GM18505 (cell line): ENCODE measurements around the gene BORCS6.

Experiments
- ATAC-seq: cut with Tn5 transposase; IDR thresholded peaks from one replicate; pipeline ENCODE4 v1.9.1; 2021; ENCODE audit not compliant: unreplicated experiment
- POLR2A ChIP-seq: IDR thresholded peaks from 4 replicates; pipeline ENCODE4 v1.6.1; 2011; ENCODE audit warnings: borderline replicate concordance; ENCODE audit not compliant: insufficient read depth, insufficient read length; ENCODE audit errors: extremely low read depth

BORCS6 gene

DNA sequence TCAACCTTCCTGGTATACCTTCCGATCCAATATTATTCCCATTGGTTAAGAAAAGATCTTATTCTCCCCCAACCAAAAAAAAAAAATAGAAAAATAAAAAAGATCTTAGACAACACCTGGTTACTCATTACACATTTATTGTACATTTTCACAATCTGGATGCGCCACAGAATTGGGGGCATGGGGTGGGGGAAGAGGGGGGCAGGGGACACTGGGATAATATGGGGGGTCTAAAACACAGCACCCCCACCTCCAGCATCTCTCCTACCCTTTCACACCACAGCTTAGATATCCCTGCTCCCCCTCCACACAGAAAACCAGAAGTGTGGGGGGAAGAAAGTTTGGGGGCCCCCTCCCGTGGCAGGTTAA lies 31.0 kb downstream of the BORCS6 start:
- no peak for TF ChIP-seq POLR2A
- no peak for ATAC-seq

DNA sequence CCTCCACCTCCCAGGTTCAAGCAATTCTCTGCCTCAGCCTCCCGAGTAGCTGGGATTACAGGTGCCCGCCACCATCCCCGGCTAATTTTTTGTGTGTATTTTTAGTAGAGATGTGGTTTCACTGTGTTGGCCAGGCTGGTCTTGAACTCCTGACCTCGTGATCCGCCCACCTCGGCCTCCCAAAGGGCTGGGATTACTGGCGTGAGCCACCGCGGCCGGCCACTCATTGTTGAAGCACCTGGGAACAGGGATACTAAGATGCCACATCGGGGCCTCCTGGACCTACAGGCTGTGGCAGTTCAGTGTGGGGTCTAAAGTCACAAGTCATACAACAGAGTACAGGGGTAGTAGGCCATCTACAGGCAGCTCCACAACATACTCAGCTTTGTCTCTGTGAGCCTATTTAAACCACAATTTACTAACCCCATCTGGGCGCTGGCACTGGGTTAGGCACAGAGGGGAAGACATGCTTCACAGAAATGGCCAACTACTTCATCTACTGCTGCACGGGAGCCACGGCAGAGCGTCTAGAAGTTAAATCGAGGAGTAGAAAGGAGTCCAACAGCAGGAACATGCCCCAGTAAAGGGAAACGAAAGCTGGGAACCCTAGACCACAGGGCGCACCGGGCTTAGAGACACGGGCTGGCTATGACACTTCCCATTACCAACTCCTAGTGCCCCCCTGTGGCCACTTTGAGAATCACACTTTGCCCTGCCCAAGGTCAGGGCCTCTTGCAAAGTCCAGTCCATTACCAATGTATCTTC lies 31.5 kb downstream of the BORCS6 start:
- no peak for ATAC-seq

DNA sequence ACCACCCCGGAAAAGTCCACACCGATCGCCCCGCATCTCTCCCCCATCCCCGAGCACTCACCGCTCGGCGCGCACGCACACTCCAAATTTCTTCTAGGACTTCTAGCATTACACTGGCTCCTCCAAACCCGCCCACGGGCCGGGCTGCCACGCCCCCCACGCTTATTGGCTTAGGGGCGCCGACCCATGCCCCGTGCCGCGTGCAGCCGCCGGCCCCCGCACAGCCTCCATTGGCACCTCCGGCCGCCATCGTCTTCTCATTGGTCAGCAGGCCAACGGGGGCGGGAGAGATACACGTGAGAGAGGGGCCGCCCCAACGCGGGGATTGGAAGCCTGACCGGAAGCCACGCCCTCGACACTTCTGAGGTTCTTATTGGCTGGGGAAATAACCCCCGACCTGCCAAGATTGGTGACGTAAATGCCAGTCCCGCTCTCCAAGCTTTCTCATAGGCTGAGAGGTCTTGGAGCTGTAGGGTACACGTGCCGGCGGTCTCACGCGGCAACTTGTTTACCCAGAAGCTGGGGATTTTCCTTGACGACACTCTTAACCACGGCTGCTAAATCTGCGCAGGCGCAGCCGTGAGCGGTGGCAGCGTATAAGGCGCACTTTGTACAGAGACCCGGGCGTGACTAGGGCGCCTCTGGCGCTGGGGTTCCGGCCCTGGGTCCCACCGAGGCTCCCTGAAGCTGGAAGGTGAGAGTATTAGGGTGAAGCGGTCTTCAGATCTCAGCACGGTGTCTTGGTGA lies 33.6 kb downstream of the BORCS6 start:
- ATAC-seq = peak; percentile 68
- TF ChIP-seq POLR2A = peak; percentile 83

More for the DNA sequence above, 31.5 kb downstream of the BORCS6 start:
- TF ChIP-seq POLR2A = no peak

DNA sequence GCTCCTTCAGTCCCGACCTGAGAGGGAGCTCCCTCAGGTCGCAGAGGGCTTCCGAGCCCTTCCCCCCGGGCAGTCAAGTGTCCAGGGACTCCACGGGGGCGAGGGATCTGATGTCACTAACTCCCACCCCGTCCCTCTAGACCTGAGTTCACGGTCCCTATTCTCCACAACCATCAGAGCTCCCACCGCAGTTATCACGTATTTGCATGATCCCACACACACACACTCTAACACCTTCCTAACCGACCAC lies 34.1 kb downstream of the BORCS6 start:
- no peak for ATAC-seq
- TF ChIP-seq POLR2A = no peak

DNA sequence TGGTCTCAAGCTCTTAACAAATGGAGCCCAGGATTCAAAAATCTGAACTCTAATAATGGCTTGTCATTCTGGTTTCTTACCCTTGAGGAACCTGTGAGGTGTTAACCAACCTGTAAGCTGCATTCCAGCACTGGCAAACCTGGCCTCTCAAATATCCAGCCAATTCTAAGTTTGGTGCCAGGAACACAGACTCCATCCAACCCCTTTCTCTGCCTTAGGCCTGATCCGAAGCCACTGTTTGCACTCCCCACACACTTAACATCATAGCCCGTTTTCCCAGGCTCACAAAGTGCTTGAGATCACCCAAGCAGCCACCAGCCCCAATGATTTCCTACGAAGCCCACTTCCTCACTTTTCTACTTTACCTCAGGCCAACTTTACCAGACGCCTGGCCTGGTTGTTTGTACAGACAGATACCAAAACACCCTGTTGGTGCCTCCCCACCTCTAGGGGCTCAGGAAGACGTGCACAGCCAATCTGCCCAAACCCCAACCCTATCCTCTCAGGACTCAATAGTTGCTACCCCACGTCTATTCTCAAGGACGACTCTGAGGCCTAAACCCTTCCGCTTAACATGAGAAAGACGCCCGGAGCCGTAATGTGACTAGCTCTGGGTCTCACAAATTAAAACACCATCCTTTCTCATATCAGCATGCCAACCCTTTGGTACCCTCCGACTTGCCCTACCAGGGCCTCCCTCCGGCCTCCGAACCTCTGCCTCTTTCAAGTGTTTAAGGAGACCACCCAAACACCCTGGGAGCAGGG lies 34.6 kb downstream of the BORCS6 start:
- TF ChIP-seq POLR2A = no peak
- ATAC-seq = no peak

DNA sequence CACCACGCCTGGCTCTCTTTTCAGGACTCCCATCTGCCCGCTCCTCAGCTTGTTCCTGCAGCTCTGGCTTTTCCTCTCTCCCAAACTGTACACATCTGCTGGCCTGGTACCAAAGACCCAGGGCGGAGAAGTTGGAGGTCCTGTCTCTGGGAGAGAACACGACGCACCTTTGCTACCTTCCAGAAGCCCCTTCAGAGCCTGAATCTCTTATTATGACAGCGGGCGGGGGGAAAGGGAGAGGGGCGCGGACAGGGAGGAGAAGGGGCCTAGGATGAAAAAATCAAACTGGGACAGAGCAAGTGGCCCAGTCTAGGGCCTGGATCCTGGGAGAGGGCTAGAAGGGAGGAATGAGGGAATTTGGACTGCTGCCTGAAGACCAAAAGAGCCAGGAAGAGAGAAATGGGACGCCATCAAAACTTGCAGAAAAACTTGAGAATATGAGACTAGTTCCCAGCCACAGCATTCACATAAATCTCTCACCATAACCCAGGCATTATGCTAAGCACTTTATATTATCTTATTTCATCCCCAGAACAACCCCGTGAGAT lies 35.3 kb downstream of the BORCS6 start:
- ATAC-seq = no peak
- TF ChIP-seq POLR2A = no peak

DNA sequence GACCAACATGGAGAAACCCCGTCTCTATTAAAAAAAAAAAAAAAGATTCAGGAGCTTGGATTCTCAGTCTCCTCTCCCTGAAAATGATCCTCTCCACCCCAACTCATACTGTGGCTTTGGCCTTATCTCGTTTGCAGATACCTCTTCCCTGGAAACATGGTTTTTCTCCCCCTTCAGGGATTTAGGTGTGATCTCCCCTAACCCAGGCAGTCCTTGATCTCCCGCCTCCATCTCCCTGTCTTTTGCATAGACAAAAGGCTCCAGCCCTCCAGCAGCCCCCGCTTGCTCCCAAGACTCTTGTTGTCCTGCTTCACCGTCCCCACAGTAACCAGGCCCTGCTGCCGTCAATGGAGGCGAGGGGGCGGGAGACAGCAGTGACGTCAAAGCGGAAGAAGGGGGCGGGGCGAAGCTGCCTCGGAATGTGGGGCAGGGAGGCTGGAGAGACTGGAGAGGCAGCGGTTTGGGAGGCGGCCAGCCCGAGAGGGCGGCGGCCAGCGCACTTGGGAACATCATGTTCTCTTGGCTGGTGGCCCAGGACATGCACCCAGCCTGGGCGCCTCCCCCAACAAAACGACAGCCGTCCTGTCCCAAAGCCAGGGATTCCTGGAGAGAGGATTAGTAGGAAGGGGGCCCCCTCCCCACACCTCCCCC lies 35.9 kb downstream of the BORCS6 start:
- no peak for TF ChIP-seq POLR2A
- ATAC-seq = no peak

DNA sequence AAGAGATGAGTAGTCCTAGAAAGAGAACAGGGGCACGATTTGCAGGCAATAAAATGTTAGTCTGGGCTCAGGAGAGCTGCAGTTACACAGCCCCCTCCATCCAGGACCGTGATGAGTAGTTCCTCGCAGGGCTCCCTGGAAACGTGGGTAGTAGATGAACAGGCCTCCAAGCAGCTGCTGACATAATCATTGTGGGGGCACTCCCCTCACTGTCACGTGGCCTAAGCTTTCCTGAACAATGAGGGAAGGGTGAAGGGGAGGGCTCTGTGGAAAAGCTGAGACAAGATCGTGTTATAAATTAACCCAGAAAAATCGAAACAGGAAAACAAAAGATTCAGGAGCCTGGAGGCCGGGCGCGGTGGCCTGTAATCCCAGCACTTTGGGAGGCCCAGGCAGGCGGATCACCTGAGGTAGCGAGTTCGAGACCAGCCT lies 36.4 kb downstream of the BORCS6 start:
- no peak for ATAC-seq
- TF ChIP-seq POLR2A = no peak

DNA sequence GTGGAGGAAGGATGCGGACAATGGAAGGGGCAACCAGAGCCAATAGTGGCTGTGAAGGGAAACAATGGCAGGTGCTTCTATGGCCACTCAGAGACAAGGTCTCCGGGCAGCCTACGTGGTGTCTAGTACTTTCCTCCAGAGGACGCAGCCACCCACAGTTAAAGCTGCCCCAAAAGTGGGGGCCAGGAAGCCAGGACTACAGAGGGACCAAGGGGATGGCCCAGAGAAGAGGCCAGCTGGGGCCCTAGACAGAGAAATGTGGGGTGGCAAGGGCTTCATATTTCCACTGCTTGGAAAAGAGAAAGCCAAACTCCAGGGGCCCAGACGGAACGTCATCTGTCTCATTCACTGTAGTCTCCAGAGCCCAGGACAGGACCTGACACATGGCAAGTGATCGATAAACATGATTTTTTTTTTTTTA lies 36.9 kb downstream of the BORCS6 start:
- TF ChIP-seq POLR2A = no peak
- ATAC-seq = no peak

DNA sequence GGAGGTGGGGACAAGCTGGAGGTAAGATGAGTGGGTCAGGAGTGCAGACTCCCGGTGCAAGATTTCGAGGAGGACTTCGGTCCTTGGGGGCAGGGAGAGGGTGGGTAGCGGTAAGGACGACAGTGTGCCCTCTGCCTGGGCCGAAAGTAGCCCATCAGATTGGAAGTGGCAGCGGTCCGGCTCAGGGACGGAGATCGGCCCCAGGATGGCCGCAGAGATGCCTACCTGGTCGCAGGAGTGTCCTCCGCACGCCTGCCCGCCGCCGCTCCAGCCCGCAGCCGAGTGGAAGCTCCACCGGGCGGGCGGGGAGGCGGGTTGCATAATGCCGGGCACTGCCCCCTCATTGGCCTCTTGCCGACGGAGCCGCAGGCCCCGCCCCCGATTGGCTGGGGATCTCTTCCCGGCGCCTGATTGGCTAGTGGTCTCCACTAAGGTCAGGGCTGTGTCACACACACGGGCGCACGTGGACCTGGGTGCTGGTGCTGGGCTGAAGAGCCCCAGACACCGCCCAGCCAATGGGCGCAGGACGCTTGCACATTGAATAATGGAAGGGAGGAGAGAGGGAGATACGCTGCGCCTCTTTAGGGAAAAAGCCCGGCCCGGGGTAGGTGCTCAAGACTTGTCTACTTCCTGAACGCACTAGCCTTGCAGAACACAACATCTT lies 37.7 kb downstream of the BORCS6 start, which contains the start of gene PER1:
Gene PER1 (minus strand): TSS at position 293 of the 664 bp plus-strand sequence. CDS start 1,698 bp downstream, outside the sequence.
- no peak for ATAC-seq
- peak; percentile 85 for TF ChIP-seq POLR2A

DNA sequence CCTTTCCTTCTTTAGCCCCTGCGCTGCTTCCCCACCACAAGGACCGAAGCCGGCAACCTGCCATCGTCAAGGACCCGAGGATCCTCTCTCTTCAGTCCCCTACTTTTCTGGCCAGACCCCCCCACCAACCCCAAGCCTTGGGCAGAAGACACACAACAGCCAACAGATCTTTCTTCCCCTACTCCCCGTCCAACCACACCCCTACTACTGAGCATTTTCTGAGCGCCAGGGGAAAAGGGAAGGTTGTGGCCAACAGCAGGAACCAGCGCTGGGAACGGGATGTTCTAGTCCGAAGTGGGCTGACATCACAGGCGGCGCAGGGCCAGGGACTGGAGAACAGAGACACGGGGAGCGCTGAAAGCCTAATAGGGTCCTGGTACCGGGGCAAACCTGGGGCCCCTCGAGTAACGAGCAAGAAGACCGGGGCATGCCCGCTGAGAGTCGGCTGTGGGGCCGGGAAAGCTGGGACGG lies 38.3 kb downstream of the BORCS6 start:
- no peak for TF ChIP-seq POLR2A

DNA sequence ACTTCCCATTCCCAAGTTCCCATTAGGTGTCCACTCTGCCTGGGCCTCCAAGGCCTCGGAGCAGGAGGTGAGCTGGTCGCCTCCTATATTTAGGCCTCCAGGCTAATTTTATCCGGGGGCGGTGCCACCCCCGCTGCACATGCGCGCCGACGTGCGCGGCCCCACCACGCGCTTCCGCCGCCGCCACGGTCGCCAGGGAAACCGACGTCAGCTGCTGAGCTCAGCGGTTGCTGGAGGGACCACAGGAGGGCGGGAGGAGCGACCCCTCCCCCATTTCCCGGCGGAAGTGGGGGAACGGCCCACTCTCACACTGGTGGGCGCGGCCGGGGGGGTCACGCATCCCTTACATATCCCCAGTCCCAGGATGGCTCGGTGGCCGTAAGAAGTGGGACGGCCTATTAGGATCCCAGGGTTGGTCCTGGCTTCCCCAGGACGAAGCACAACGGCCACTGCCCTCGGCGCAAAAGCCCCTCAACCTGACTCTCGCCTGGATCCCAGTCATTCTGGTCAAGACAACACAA lies 38.8 kb downstream of the BORCS6 start:
- TF ChIP-seq POLR2A = peak; percentile 63
- ATAC-seq = peak; percentile 48

More for the DNA sequence above, 38.3 kb downstream of the BORCS6 start:
- ATAC-seq = no peak

DNA sequence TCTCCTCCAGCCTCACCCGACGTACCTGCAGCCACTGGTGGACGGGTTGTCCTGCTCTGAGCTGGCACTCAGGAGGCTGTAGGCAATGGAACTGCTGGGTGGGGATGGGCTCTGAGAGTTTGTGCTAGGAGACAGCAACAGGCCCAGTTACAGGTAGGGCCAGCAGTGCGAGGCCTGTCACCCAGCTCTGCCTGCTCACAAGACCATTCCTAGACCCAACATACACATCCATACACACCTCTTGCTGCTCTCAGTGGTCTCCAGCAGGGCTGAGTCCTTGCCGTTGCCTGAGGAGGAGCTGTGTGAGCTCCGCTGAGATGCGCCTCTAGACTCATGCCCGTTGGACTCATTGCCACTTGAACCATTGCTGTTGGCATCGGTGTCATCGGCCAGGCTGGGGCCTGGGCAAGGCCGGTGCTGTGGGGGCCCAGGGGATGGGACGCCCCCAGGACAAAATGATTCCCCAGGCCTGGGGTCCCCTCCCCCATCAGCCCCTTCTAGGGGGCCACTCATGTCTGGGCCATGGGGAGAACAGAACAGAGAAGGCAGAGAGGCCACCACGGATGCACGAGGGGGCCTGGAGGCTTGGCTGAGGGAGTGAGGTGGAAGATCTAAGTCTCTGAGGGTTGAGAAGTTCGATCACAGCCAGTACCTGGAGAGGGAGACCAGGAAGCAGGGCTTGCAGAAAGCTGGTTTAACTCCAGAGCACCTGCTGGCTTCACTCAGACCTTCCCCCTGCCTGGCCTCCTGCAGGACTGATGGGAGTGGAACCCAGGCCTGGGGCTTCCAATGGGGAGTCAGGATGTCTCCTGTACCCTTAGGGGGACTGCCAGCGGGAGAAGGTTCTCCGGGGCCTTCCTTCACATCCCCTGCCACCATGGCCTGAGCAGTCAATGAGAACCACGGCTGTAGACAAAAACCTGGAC lies 39.5 kb downstream of the BORCS6 start:
- no peak for TF ChIP-seq POLR2A
- no peak for ATAC-seq
